Panc1 (cell line): ENCODE data around the gene HEATR9. TPM values are rescaled to one million over a fixed set of nuclear protein-coding genes. Genes with fewer than 3 reads are reported as not detected.

Source experiments
- ATAC-seq: fragments of 200-7000 bp; cut with Tn5 transposase; 2 replicates; pipeline ENCODE4 v1.9.1; 2020; ENCODE audit warnings: mild to moderate bottlenecking, moderate library complexity
- BruUV-seq: library from RNA; stranded (reverse); fragments of 400-500 nt; replicated peaks from 2 replicates; lab custom pipeline; 2021; lab: Mats Ljungman, UMichigan
- CTCF ChIA-PET: fragments of 300-600 bp; sonication (Branson Sonifier 250); formaldehyde crosslinking; loops from one replicate; lab custom pipeline; 2022; ENCODE audit warnings: antibody characterized with exemption; lab: Charles Lee
- POLR2A ChIA-PET: fragments of 300-600 bp; sonication (Branson Sonifier 250); formaldehyde crosslinking; loops from one replicate; lab custom pipeline; 2022; ENCODE audit warnings: antibody characterized with exemption; lab: Charles Lee
- DNase-seq: peaks from one replicate; pipeline ENCODE4 v3.0.0-alpha.2; 2010; ENCODE audit warnings: low read depth, low spot score
- H3K27ac ChIP-seq: 2 replicates; pipeline ENCODE4 v1.5.1; 2011; ENCODE audit warnings: mild to moderate bottlenecking, low read length, inconsistent platforms
- H3K27me3 ChIP-seq: fragments of 200-500 bp; sonication (Bioruptor generic); 2 replicates; pipeline ENCODE4 v1.6.0; 2014; ENCODE audit warnings: low read length, inconsistent platforms; ENCODE audit not compliant: control insufficient read depth, insufficient read depth
- H3K36me3 ChIP-seq: fragments of 200-500 bp; sonication (Bioruptor generic); 2 replicates; pipeline ENCODE4 v1.5.1; 2014; ENCODE audit warnings: inconsistent platforms, mild to moderate bottlenecking, low read length, moderate library complexity; ENCODE audit not compliant: control insufficient read depth, insufficient read depth
- H3K4me1 ChIP-seq: 2 replicates; pipeline ENCODE4 v1.5.1; 2011; ENCODE audit warnings: inconsistent platforms, mild to moderate bottlenecking, low read length, moderate library complexity; ENCODE audit not compliant: control insufficient read depth, insufficient read depth
- H3K4me3 ChIP-seq, 2 experiments: 2 replicates each; pipeline ENCODE4 v1.5.1; 2011 to 2012; ENCODE audit warnings: low read depth in 2 of 2, low read length in 2 of 2, mild to moderate bottlenecking in 2 of 2, inconsistent platforms in 1 of 2, moderate library complexity in 1 of 2
- H3K9me3 ChIP-seq: fragments of 200-500 bp; sonication (Bioruptor generic); 2 replicates; pipeline ENCODE4 v1.5.1; 2014; ENCODE audit warnings: low read depth, mild to moderate bottlenecking, inconsistent platforms, low read length, moderate library complexity; ENCODE audit not compliant: control insufficient read depth, insufficient read depth
- POLR2AphosphoS5 ChIP-seq: IDR thresholded peaks from 2 replicates; pipeline ENCODE4 v1.6.1; 2012; ENCODE audit warnings: mild to moderate bottlenecking, low read depth, low read length, moderate library complexity
- SIN3A ChIP-seq: IDR thresholded peaks from 2 replicates; pipeline ENCODE4 v1.6.1; 2012; ENCODE audit warnings: low read depth, mild to moderate bottlenecking, low read length, moderate library complexity, borderline replicate concordance; ENCODE audit not compliant: insufficient read depth
- TCF7L2 ChIP-seq: IDR thresholded peaks from 2 replicates; pipeline ENCODE4 v1.6.1; 2011; ENCODE audit warnings: mild to moderate bottlenecking, low read depth, low read length, inconsistent platforms
- in situ Hi-C: cut with HindIII; loops from 2 replicates; pipeline ENCODE4 v1.10.0; 2016; ENCODE audit warnings: low sequenced_read_pairs, low pct_unique_long_range_greater_than_20kb
- intact Hi-C: fragments of 100-400 bp; cut with micrococcal nuclease; formaldehyde crosslinking; loops from one replicate; pipeline ENCODE4 v1.10.0; 2022; ENCODE audit not compliant: unreplicated experiment
- total RNA-seq: library from RNA; stranded (reverse); gene quantifications from one replicate; pipeline ENCODE4 v1.2.1, GENCODE V29; 2021; ENCODE audit not compliant: unreplicated experiment
- TF ChIP-seq, protein P1 (sequence below), 2 experiments: IDR thresholded peaks; 2 replicates each; pipeline ENCODE4 v1.6.1; 2011 to 2012; ENCODE audit warnings: low read depth in 2 of 2, control low read depth in 1 of 2, low read length in 1 of 2, mild to moderate bottlenecking in 1 of 2, moderate library complexity in 1 of 2; ENCODE audit not compliant: insufficient read depth in 1 of 2
- TF ChIP-seq, protein P2 (sequence below): fragments of 450-650 bp; IDR thresholded peaks from 2 replicates; pipeline ENCODE4 v1.5.1; 2017; ENCODE audit warnings: mild to moderate bottlenecking

Gene HEATR9
- total RNA-seq, 1 experiment from 2014 or later: not detected

DNA sequence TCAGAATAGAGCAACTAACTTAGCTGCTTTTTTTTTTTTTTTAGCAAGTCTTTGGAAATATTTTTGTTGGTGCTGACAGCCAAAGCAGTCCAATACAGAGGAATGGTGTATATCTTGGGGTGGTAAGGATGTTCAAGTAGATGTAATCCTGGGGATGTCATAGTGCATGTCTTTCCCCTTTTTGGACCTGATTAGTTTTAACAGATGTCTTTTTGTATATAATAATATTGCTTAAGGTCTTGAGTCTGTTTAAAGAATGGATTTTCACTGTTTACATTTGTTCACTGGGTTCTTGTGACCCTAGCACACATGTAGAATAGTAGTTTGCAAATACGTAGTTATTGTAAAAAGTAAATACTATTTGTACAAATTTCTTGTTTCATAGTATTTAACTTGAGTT, 51.5 kb downstream of the HEATR9 start:
- H3K4me3 ChIP-seq: no peak overlapping the region
- TF ChIP-seq, protein P1, sequence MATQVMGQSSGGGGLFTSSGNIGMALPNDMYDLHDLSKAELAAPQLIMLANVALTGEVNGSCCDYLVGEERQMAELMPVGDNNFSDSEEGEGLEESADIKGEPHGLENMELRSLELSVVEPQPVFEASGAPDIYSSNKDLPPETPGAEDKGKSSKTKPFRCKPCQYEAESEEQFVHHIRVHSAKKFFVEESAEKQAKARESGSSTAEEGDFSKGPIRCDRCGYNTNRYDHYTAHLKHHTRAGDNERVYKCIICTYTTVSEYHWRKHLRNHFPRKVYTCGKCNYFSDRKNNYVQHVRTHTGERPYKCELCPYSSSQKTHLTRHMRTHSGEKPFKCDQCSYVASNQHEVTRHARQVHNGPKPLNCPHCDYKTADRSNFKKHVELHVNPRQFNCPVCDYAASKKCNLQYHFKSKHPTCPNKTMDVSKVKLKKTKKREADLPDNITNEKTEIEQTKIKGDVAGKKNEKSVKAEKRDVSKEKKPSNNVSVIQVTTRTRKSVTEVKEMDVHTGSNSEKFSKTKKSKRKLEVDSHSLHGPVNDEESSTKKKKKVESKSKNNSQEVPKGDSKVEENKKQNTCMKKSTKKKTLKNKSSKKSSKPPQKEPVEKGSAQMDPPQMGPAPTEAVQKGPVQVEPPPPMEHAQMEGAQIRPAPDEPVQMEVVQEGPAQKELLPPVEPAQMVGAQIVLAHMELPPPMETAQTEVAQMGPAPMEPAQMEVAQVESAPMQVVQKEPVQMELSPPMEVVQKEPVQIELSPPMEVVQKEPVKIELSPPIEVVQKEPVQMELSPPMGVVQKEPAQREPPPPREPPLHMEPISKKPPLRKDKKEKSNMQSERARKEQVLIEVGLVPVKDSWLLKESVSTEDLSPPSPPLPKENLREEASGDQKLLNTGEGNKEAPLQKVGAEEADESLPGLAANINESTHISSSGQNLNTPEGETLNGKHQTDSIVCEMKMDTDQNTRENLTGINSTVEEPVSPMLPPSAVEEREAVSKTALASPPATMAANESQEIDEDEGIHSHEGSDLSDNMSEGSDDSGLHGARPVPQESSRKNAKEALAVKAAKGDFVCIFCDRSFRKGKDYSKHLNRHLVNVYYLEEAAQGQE (IDR thresholded peaks at IDR 0.05; ENCODE audit: insufficient read depth in 1 of 2, low read depth in 2 of 2, low read length in 1 of 2): no peak
- no peak for TF ChIP-seq SIN3A
- TF ChIP-seq POLR2AphosphoS5: no peak
- TF ChIP-seq, protein P2, sequence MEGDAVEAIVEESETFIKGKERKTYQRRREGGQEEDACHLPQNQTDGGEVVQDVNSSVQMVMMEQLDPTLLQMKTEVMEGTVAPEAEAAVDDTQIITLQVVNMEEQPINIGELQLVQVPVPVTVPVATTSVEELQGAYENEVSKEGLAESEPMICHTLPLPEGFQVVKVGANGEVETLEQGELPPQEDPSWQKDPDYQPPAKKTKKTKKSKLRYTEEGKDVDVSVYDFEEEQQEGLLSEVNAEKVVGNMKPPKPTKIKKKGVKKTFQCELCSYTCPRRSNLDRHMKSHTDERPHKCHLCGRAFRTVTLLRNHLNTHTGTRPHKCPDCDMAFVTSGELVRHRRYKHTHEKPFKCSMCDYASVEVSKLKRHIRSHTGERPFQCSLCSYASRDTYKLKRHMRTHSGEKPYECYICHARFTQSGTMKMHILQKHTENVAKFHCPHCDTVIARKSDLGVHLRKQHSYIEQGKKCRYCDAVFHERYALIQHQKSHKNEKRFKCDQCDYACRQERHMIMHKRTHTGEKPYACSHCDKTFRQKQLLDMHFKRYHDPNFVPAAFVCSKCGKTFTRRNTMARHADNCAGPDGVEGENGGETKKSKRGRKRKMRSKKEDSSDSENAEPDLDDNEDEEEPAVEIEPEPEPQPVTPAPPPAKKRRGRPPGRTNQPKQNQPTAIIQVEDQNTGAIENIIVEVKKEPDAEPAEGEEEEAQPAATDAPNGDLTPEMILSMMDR: no peak
- no peak for TF ChIP-seq TCF7L2
- no TSS peak for BruUV-seq
- H3K27ac ChIP-seq: no peak overlapping the region
- POLR2A ChIA-PET: no interaction called here
- in situ Hi-C loops (no loop called here), intact Hi-C loops (no loop called here)
- DNase-seq (no peak), ATAC-seq (no peak)
- H3K4me1 ChIP-seq: no peaks in the 10 kb centered on the region
- CTCF ChIA-PET: interaction anchor here (0.5 to 0.6 kb wide), 2 partner anchors 54 to 1331 kb away, joined by 5 to 12 read pairs; no protein-coding TSS in a partner anchor
- H3K36me3 ChIP-seq: peaks cover 29% of the 10 kb centered on the region
- H3K27me3 ChIP-seq: no peaks in the 10 kb centered on the region
- no peaks in the 10 kb centered on the region for H3K9me3 ChIP-seq

DNA sequence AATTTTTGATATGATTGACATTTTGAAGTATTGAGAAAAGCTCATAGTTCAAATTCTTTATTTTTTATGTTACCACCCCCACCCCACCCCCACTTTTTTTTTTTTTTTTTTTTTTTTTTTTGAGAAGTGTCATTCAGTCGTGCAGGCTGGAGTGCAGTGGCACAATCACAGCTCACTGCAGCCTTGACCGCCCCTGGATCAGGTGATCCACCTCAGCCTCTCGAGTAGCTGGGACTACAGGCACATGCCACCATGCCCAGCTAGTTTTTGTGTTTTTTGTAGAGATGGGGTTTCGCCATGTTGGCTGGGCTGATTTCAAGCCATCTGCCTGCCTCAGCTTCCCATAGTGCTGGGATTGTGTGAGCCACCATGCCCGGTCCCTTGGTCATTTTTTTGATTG, 52.0 kb downstream of the HEATR9 start:
- ChIA-PET CTCF (interaction anchor here (0.6 to 0.7 kb wide), 3 partner anchors 53 to 1330 kb away, joined by 4 to 13 read pairs (median 5); no protein-coding TSS in a partner anchor), POLR2A (no interaction called here)
- H3K27me3 ChIP-seq: no peaks in the 10 kb centered on the region
- DNase-seq: no peak
- intact Hi-C loops: no loop called here
- H3K27ac ChIP-seq: no peak overlapping the region
- no TSS peak for BruUV-seq
- no peak for ATAC-seq
- H3K9me3 ChIP-seq: no peaks in the 10 kb centered on the region
- peaks cover 30% of the 10 kb centered on the region for H3K36me3 ChIP-seq
- TF ChIP-seq TCF7L2: no peak
- no peak for TF ChIP-seq POLR2AphosphoS5
- TF ChIP-seq, protein P1 (IDR thresholded peaks at IDR 0.05; ENCODE audit: insufficient read depth in 1 of 2, low read depth in 2 of 2, low read length in 1 of 2): no peak
- TF ChIP-seq, protein P2: no peak
- H3K4me3 ChIP-seq: no peak overlapping the region
- H3K4me1 ChIP-seq: peaks cover 2% of the 10 kb centered on the region; the same call in 1 of the 2 replicates
- in situ Hi-C loops: no loop called here
